Endothelial cell (in vitro differentiated cells): Measurements from ENCODE around the gene NIPAL3. TPM values are rescaled to one million over a fixed set of nuclear protein-coding genes. Genes with fewer than 3 reads are reported as not detected.
"Not testable (repeated sequence)": the region's sequence is repeated elsewhere in the genome, so short reads cannot be mapped to it uniquely, and the experiment has no call there.

ENCODE experiments used
- DNase-seq: peaks from one replicate; pipeline ENCODE4 v3.0.0; 2021; ENCODE audit warnings: low spot score
- H3K27ac Mint-ChIP-seq: one replicate; pipeline ENCODE4 v1.8.0; 2021; ENCODE audit warnings: mixed read lengths, inconsistent platforms; ENCODE audit not compliant: unreplicated experiment
- H3K27me3 Mint-ChIP-seq: one replicate; pipeline ENCODE4 v1.8.0; 2021; ENCODE audit warnings: mild to moderate bottlenecking, moderate library complexity, mixed read lengths, inconsistent platforms; ENCODE audit not compliant: unreplicated experiment
- H3K36me3 Mint-ChIP-seq: one replicate; pipeline ENCODE4 v1.8.0; 2021; ENCODE audit warnings: mild to moderate bottlenecking, low read depth, mixed read lengths, inconsistent platforms; ENCODE audit not compliant: unreplicated experiment
- H3K4me1 Mint-ChIP-seq: one replicate; pipeline ENCODE4 v1.8.0; 2021; ENCODE audit warnings: mild to moderate bottlenecking, mixed read lengths, inconsistent platforms; ENCODE audit not compliant: unreplicated experiment
- H3K4me3 Mint-ChIP-seq: one replicate; pipeline ENCODE4 v1.8.0; 2021; ENCODE audit warnings: mild to moderate bottlenecking, mixed read lengths, inconsistent platforms; ENCODE audit not compliant: unreplicated experiment
- H3K9me3 Mint-ChIP-seq: one replicate; pipeline ENCODE4 v1.8.0; 2021; ENCODE audit warnings: mixed read lengths, inconsistent platforms; ENCODE audit not compliant: unreplicated experiment
- CTCF ChIP-seq: fragments of 200-600 bp; sonication (generic); IDR thresholded peaks from one replicate; pipeline ENCODE4 v1.5.0; 2021; ENCODE audit warnings: antibody characterized with exemption; ENCODE audit not compliant: unreplicated experiment
- total RNA-seq: library from RNA; stranded (reverse); fragmentation: NEBNext Ultra II Directional; extraction: Animal tissue kit (Norgen Biotek cat#: 25700); gene quantifications from one replicate; pipeline ENCODE4 v1.2.1, GENCODE V29; 2021; ENCODE audit not compliant: unreplicated experiment

Gene NIPAL3
- total RNA-seq, 1 donor from 2014 or later, result 9.4 TPM

DNA sequence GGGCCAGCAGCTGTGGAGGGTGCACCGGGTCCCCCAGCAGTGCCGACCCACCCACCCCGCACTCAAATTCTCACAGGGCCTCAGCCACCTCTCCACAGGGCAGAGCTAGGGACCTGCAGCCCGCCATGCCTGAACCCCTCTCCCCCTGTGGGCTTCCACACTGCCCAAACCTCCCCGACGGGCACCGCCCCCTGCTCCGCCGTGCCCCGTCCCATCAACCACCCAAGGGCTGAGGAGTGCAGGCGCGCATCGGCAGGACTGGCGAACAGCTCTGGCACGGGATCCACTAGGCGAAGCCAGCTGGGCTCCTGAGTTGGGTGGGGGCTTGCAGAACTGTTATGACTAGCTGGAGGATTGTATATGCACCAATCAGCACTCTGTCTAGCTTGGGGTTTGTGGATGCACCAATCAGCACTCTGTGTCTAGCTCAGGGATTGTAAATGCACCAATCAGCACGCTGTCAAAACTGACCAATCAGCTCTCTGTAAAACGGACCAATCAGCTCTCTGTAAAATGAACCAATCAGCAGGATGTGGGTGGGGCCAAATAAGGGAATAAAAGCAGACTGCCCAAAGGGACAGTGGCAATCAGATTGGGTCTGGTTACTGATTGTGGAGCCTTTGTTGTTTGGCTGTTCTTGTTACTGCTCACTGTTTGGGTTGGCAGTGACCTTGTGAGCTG lies 74.6 kb downstream of the NIPAL3 start:
- Mint-ChIP-seq H3K27ac (no peak overlapping the region), H3K4me1 (peaks cover 10% of the 10 kb centered on the region), H3K27me3 (no peaks in the 10 kb centered on the region), H3K4me3 (no peak overlapping the region), H3K36me3 (no peaks in the 10 kb centered on the region), H3K9me3 (no peaks in the 10 kb centered on the region)
- DNase-seq, result no peak
- no peak for TF ChIP-seq CTCF

DNA sequence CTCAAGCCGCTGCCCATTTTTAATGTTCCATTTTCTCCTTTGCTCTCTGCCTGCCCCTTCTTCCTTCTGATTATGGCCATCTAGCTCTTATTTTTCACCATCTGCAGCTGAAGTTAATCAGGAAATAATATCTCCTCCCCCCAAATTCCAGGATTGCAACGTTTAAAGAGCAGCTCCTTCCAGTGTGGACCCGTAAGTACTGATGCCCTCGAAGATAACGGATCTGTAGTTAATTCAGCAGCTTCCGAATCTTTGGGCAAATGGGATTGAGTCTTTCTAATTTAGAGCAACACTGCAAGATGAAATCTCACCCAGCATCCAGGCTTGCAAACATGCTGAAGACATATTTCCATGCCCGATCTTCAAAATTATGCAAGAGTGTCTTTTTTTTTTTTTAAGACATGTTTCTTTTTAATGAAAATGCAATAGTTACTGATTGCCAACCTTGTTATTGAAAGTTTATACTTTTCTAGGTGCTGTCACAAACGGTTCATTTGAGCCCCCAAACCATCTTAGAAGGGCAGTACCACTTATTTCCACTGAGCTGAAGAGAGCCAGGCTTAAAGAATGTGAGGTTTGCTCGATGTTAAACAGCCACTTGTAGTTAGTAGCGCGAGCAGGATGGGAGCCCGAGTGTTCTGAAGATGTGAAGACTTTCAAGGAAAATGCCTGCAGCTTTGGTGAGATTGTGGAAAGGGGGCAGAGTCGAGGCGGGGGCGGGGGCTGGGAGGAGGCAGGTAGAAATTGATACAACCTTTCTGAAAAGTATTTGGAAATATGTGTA lies 76.2 kb downstream of the NIPAL3 start:
- DNase-seq, result no peak
- Mint-ChIP-seq H3K9me3 (no peaks in the 10 kb centered on the region), H3K4me3 (no peak overlapping the region), H3K36me3 (no peaks in the 10 kb centered on the region), H3K4me1 (peaks cover 4% of the 10 kb centered on the region), H3K27me3 (no peaks in the 10 kb centered on the region), H3K27ac (no peak overlapping the region)
- TF ChIP-seq CTCF, result no peak

- H3K9me3 Mint-ChIP-seq, H3K4me1 Mint-ChIP-seq, H3K27me3 Mint-ChIP-seq, H3K36me3 Mint-ChIP-seq, H3K4me3 Mint-ChIP-seq, DNase-seq, H3K27ac Mint-ChIP-seq: not testable (repeated sequence)
Measured at GRCh38 chr1:24492935-24493334, 77.3 kb downstream of the NIPAL3 start.

DNA sequence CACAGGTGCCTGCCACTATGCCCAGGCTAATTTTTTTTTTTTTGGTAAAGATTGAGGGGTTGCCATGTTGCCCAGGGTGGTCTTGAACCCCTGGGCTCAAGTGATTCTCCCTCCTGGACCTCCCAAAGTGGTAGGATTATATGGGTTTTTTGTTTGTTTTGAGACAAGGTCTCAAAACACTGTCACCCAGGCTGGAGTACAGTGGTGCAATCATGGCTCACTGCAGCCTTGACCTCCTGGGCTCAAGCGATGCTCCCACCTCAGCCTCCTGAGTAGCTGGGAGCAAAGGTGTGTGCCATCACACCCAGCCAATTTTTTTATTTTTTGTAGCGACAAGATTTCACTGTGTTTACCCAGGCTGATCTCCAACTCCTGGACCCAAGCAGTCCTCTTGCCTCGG lies 78.2 kb downstream of the NIPAL3 start:
- Mint-ChIP-seq H3K27ac (no peak overlapping the region), H3K36me3 (no peaks in the 10 kb centered on the region), H3K27me3 (no peaks in the 10 kb centered on the region), H3K4me3 (no peak overlapping the region), H3K9me3 (no peaks in the 10 kb centered on the region), H3K4me1 (no peaks in the 10 kb centered on the region)
- TF ChIP-seq CTCF, result no peak
- DNase-seq, result no peak

DNA sequence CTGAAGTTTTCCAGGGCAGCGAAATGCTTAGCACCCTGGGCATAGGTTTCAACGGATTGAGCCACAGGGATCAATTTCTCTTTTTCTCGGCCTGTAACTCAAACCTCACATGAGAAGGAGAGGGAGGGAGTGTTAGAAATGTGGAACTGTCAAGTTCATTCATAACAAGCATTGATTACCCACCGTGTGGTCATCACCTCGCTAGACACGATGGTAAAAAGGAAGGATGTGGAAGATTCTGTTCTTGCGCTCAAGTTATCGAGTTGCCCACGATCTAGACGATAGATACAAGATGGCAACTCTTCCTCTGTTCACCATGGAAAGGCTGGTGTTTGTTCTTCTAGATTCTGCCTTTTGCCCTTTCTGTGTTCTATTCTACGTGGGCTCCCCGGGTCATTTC lies 83.0 kb downstream of the NIPAL3 start:
- peaks cover 7% of the 10 kb centered on the region for H3K27me3 Mint-ChIP-seq
- H3K36me3 Mint-ChIP-seq, result peaks cover 7% of the 10 kb centered on the region
- H3K27ac Mint-ChIP-seq, result no peak overlapping the region
- no peak for DNase-seq
- TF ChIP-seq CTCF, result no peak
- H3K4me3 Mint-ChIP-seq, result no peak overlapping the region
- peaks cover 15% of the 10 kb centered on the region for H3K4me1 Mint-ChIP-seq
- H3K9me3 Mint-ChIP-seq, result no peaks in the 10 kb centered on the region
